ENCODE data around the gene CHI3L1. TPM values are rescaled to one million over a fixed set of nuclear protein-coding genes. Genes with fewer than 3 reads are reported as not detected.

The CHI3L1 gene
- total and polyA plus RNA-seq, 2 experiments from 2014 or later = 8.4 to 21.8 TPM

GRCh38 chr1:203165800-203166161 lies 20.7 kb downstream of the CHI3L1 start:
- Histone ChIP-seq H4K20me1 (ENCODE audit: insufficient read depth, poor library complexity, severe bottlenecking) (no peaks in the 10 kb centered on the region), H2AFZ (no peak overlapping the region), H3K9me2 (replicated peaks; ENCODE audit: insufficient read depth) (no peaks in the 10 kb centered on the region), H3K4me3 (no peak overlapping the region), H3K4me2 (no peak overlapping the region), H3K9me3 (ENCODE audit: low read depth) (no peaks in the 10 kb centered on the region), H3K27ac (no peak overlapping the region), H3K27me3 (no peaks in the 10 kb centered on the region), H3K36me3 (replicated peaks; ENCODE audit: insufficient read depth, low read depth) (no peaks in the 10 kb centered on the region), H3K4me1 (ENCODE audit: insufficient read depth) (no peaks in the 10 kb centered on the region), H3K79me2 (no peaks in the 10 kb centered on the region)
- TF ChIP-seq EZH2 (IDR thresholded peaks at IDR 0.05; ENCODE audit: borderline replicate concordance) (no peak), EZH2phosphoT487 (IDR thresholded peaks at IDR 0.05; ENCODE audit: low read depth, severe bottlenecking, unreplicated experiment) (no peak)
- TF ChIP-seq, protein P1, sequence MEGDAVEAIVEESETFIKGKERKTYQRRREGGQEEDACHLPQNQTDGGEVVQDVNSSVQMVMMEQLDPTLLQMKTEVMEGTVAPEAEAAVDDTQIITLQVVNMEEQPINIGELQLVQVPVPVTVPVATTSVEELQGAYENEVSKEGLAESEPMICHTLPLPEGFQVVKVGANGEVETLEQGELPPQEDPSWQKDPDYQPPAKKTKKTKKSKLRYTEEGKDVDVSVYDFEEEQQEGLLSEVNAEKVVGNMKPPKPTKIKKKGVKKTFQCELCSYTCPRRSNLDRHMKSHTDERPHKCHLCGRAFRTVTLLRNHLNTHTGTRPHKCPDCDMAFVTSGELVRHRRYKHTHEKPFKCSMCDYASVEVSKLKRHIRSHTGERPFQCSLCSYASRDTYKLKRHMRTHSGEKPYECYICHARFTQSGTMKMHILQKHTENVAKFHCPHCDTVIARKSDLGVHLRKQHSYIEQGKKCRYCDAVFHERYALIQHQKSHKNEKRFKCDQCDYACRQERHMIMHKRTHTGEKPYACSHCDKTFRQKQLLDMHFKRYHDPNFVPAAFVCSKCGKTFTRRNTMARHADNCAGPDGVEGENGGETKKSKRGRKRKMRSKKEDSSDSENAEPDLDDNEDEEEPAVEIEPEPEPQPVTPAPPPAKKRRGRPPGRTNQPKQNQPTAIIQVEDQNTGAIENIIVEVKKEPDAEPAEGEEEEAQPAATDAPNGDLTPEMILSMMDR (IDR thresholded peaks at IDR 0.05; ENCODE audit: poor library complexity) = no peak
- 96% methylated on average over 8 of the region's 8 CpGs for WGBS (ENCODE audit: low lambda C conversion rate, missing lambda C conversion rate)
- DNase-seq (ENCODE audit: low spot score) = no peak

DNA sequence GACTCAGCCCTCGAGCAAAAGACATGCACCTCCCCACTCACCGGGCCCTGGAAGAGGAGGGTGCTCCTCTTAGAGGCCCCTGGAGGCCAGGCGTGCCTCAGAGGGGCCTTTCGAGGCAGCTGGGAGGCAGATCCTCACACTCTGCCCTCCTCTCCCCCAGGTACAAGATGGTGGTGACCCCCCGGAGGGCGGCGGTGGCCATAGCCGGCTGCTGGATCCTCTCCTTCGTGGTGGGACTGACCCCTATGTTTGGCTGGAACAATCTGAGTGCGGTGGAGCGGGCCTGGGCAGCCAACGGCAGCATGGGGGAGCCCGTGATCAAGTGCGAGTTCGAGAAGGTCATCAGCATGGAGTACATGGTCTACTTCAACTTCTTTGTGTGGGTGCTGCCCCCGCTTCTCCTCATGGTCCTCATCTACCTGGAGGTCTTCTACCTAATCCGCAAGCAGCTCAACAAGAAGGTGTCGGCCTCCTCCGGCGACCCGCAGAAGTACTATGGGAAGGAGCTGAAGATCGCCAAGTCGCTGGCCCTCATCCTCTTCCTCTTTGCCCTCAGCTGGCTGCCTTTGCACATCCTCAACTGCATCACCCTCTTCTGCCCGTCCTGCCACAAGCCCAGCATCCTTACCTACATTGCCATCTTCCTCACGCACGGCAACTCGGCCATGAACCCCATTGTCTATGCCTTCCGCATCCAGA lies 21.3 kb downstream of the CHI3L1 start:
- Histone ChIP-seq H3K4me1 (ENCODE audit: insufficient read depth) (no peaks in the 10 kb centered on the region), H3K9me3 (ENCODE audit: low read depth) (no peaks in the 10 kb centered on the region), H3K27ac (no peak overlapping the region), H3K36me3 (replicated peaks; ENCODE audit: insufficient read depth, low read depth) (no peaks in the 10 kb centered on the region), H2AFZ (no peak overlapping the region), H3K27me3 (no peaks in the 10 kb centered on the region), H3K4me3 (no peak overlapping the region), H3K4me2 (no peak overlapping the region), H3K79me2 (no peaks in the 10 kb centered on the region), H4K20me1 (ENCODE audit: insufficient read depth, poor library complexity, severe bottlenecking) (no peaks in the 10 kb centered on the region), H3K9me2 (replicated peaks; ENCODE audit: insufficient read depth) (no peaks in the 10 kb centered on the region)
- no peak for TF ChIP-seq EZH2phosphoT487 (IDR thresholded peaks at IDR 0.05; ENCODE audit: low read depth, severe bottlenecking, unreplicated experiment)
- no peak for TF ChIP-seq EZH2 (IDR thresholded peaks at IDR 0.05; ENCODE audit: borderline replicate concordance)
- TF ChIP-seq, protein P1 (IDR thresholded peaks at IDR 0.05; ENCODE audit: poor library complexity) = no peak
- 95% methylated on average over 28 of the region's 28 CpGs for WGBS (ENCODE audit: low lambda C conversion rate, missing lambda C conversion rate)
- no peak for DNase-seq (ENCODE audit: low spot score)

- H3K9me3 ChIP-seq (ENCODE audit: low read depth) = no peaks in the 10 kb centered on the region
These were observed 22.4 kb downstream of the CHI3L1 start for GRCh38 chr1:203163891-203164635.

More at GRCh38 chr1:203163891-203164635, 22.4 kb downstream of the CHI3L1 start:
- Histone ChIP-seq H3K36me3 (replicated peaks; ENCODE audit: insufficient read depth, low read depth) (no peaks in the 10 kb centered on the region), H4K20me1 (ENCODE audit: insufficient read depth, poor library complexity, severe bottlenecking) (no peaks in the 10 kb centered on the region), H3K27me3 (no peaks in the 10 kb centered on the region), H3K4me3 (no peak overlapping the region), H3K9me2 (replicated peaks; ENCODE audit: insufficient read depth) (no peaks in the 10 kb centered on the region), H2AFZ (no peak overlapping the region), H3K4me2 (no peak overlapping the region), H3K4me1 (ENCODE audit: insufficient read depth) (no peaks in the 10 kb centered on the region), H3K79me2 (no peaks in the 10 kb centered on the region), H3K27ac (no peak overlapping the region)
- WGBS (ENCODE audit: low lambda C conversion rate, missing lambda C conversion rate) = 82% methylated on average over 7 of the region's 7 CpGs
- DNase-seq (ENCODE audit: low spot score) = no peak
- TF ChIP-seq EZH2 (IDR thresholded peaks at IDR 0.05; ENCODE audit: borderline replicate concordance) (no peak), EZH2phosphoT487 (IDR thresholded peaks at IDR 0.05; ENCODE audit: low read depth, severe bottlenecking, unreplicated experiment) (no peak)
- TF ChIP-seq, protein P1 (IDR thresholded peaks at IDR 0.05; ENCODE audit: poor library complexity) = no peak
